Chondrocyte (in vitro differentiated cells): ENCODE results near the gene SPR. TPM values are rescaled to one million over a fixed set of nuclear protein-coding genes. Genes with fewer than 3 reads are reported as not detected.

Experiments
- DNase-seq: peaks from one replicate; pipeline ENCODE4 v3.0.0; 2021; ENCODE audit warnings: mixed read lengths, low spot score
- H3K27ac Mint-ChIP-seq: one replicate; pipeline ENCODE4 v1.8.0; 2021; ENCODE audit warnings: mild to moderate bottlenecking, moderate library complexity, mixed read lengths; ENCODE audit not compliant: unreplicated experiment
- H3K27me3 Mint-ChIP-seq: 2 replicates; pipeline ENCODE4 v1.8.0; 2021; ENCODE audit warnings: low read depth, mixed read lengths
- H3K36me3 Mint-ChIP-seq: 2 replicates; pipeline ENCODE4 v1.8.0; 2021; ENCODE audit warnings: low read depth, mixed read lengths
- H3K4me1 Mint-ChIP-seq: 2 replicates; pipeline ENCODE4 v1.8.0; 2021; ENCODE audit warnings: low read depth, mild to moderate bottlenecking, mixed read lengths
- H3K4me3 Mint-ChIP-seq: one replicate; pipeline ENCODE4 v1.8.0; 2021; ENCODE audit warnings: mild to moderate bottlenecking, moderate library complexity, mixed read lengths; ENCODE audit not compliant: unreplicated experiment
- H3K9me3 Mint-ChIP-seq: 2 replicates; pipeline ENCODE4 v1.8.0; 2021; ENCODE audit warnings: low read depth, mixed read lengths
- CTCF ChIP-seq: fragments of 200-600 bp; sonication (generic); IDR thresholded peaks from 2 replicates; pipeline ENCODE4 v1.5.0; 2021; ENCODE audit warnings: antibody characterized with exemption, mild to moderate bottlenecking, moderate library complexity
- total RNA-seq: library from RNA; stranded (reverse); gene quantifications from 3 replicates; pipeline ENCODE4 v1.2.1, GENCODE V29; 2021

The SPR gene
- total RNA-seq, 1 donor from 2014 or later: 13.5 TPM

GRCh38 chr2:72862239-72862988 is 24.8 kb upstream of the SPR start:
- no peak overlapping the region for H3K27ac Mint-ChIP-seq
- TF ChIP-seq CTCF: peak; percentile 98
- no peaks in the 10 kb centered on the region for H3K36me3 Mint-ChIP-seq
- H3K9me3 Mint-ChIP-seq: no peaks in the 10 kb centered on the region
- peaks cover 41% of the 10 kb centered on the region for H3K27me3 Mint-ChIP-seq
- DNase-seq: peak; percentile 94
- H3K4me3 Mint-ChIP-seq: peak overlapping the region; percentile 65
- H3K4me1 Mint-ChIP-seq: peaks cover 9% of the 10 kb centered on the region

GRCh38 chr2:72863046-72863445 is 24.2 kb upstream of the SPR start:
- H3K36me3 Mint-ChIP-seq: no peaks in the 10 kb centered on the region
- H3K4me1 Mint-ChIP-seq: peaks cover 9% of the 10 kb centered on the region
- peaks cover 40% of the 10 kb centered on the region for H3K27me3 Mint-ChIP-seq
- no peak overlapping the region for H3K27ac Mint-ChIP-seq
- peak overlapping the region; percentile 65 for H3K4me3 Mint-ChIP-seq
- DNase-seq: no peak
- TF ChIP-seq CTCF: no peak
- no peaks in the 10 kb centered on the region for H3K9me3 Mint-ChIP-seq

GRCh38 chr2:72864500-72864899 is 22.7 kb upstream of the SPR start:
- H3K4me1 Mint-ChIP-seq: peaks cover 9% of the 10 kb centered on the region
- no peak for DNase-seq
- no peak overlapping the region for H3K27ac Mint-ChIP-seq
- TF ChIP-seq CTCF: no peak
- peaks cover 40% of the 10 kb centered on the region for H3K27me3 Mint-ChIP-seq
- no peak overlapping the region for H3K4me3 Mint-ChIP-seq
- no peaks in the 10 kb centered on the region for H3K9me3 Mint-ChIP-seq
- H3K36me3 Mint-ChIP-seq: no peaks in the 10 kb centered on the region

- H3K27ac Mint-ChIP-seq: no peak overlapping the region
- H3K9me3 Mint-ChIP-seq: peaks cover 15% of the 10 kb centered on the region
- H3K4me3 Mint-ChIP-seq: no peak overlapping the region
- DNase-seq: no peak
- H3K4me1 Mint-ChIP-seq: no peaks in the 10 kb centered on the region
- H3K36me3 Mint-ChIP-seq: peaks cover 5% of the 10 kb centered on the region
- H3K27me3 Mint-ChIP-seq: peaks cover 54% of the 10 kb centered on the region
- no peak for TF ChIP-seq CTCF
These were observed 16.1 kb upstream of the SPR start for GRCh38 chr2:72871060-72871459.

GRCh38 chr2:72871880-72872279 is 15.3 kb upstream of the SPR start:
- Mint-ChIP-seq H3K9me3 (peaks cover 15% of the 10 kb centered on the region), H3K27me3 (peaks cover 51% of the 10 kb centered on the region), H3K27ac (no peak overlapping the region), H3K4me1 (no peaks in the 10 kb centered on the region), H3K36me3 (peaks cover 5% of the 10 kb centered on the region), H3K4me3 (no peak overlapping the region)
- no peak for DNase-seq
- TF ChIP-seq CTCF: no peak
